ENCODE measurements around the gene SPNS1.

DNA sequence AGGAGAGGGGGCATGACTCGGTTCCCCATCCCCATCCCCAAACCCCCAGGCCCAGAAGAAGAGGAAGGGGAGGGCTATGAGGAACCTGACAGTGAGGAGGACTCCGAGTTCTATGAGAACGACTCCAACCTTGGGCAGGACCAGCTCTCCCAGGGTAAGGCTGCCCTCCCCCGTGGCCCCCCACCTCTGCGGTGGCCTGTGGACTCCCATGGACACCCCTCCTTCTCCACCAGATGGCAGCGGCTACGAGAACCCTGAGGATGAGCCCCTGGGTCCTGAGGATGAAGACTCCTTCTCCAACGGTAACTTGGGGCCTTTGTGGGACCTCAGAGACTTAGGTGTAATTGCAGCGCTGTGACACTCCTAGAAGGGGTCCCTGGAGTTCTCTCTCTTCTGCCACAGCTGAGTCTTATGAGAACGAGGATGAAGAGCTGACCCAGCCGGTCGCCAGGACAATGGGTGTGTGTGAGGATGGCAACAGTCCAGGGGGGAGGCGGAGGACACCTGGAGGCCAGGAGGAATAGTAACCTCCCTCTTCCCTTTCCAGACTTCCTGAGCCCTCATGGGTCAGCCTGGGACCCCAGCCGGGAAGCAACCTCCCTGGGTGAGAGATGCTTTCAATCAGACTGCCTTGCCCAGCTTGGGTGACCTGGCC, 37.2 kb upstream of the SPNS1 start:
- TF ChIP-seq ZNF384 (IDR thresholded peaks at IDR 0.05) (no peak), FOXM1 (IDR thresholded peaks at IDR 0.05; ENCODE audit: borderline replicate concordance) (no peak), SP1 (IDR thresholded peaks at IDR 0.05) (no peak), BHLHE40 (IDR thresholded peaks at IDR 0.05; ENCODE audit: borderline replicate concordance) (no peak), L3MBTL2 (conservative IDR thresholded peaks at IDR 0.05) (no peak), FOXA1 (IDR thresholded peaks at IDR 0.05) (no peak), TARDBP (IDR thresholded peaks at IDR 0.05) (no peak), FOXK2 (IDR thresholded peaks at IDR 0.05) (no peak), SUZ12 (IDR thresholded peaks at IDR 0.05) (no peak)
- TF ChIP-seq, protein P1, sequence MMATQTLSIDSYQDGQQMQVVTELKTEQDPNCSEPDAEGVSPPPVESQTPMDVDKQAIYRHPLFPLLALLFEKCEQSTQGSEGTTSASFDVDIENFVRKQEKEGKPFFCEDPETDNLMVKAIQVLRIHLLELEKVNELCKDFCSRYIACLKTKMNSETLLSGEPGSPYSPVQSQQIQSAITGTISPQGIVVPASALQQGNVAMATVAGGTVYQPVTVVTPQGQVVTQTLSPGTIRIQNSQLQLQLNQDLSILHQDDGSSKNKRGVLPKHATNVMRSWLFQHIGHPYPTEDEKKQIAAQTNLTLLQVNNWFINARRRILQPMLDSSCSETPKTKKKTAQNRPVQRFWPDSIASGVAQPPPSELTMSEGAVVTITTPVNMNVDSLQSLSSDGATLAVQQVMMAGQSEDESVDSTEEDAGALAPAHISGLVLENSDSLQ (IDR thresholded peaks at IDR 0.05) = no peak

Measured in HEK293T (cell line).